GM12892 (cell line): ENCODE results near the gene CCDC148.

Experiments used
- POLR2A ChIP-seq: IDR thresholded peaks from 2 replicates; pipeline ENCODE4 v1.6.1; 2011; ENCODE audit warnings: low read depth, low read length, control low read depth
- POLR2AphosphoS5 ChIP-seq: IDR thresholded peaks from 2 replicates; pipeline ENCODE4 v1.6.1; 2011; ENCODE audit warnings: low read depth, low read length, control low read depth
- TAF1 ChIP-seq: IDR thresholded peaks from 2 replicates; pipeline ENCODE4 v1.6.1; 2011; ENCODE audit warnings: low read depth, mild to moderate bottlenecking, control low read depth, low read length, borderline replicate concordance

- TF ChIP-seq TAF1 (no peak), POLR2A (no peak), POLR2AphosphoS5 (no peak)
Observed at GRCh38 chr2:158293722-158294121, 162.8 kb downstream of the CCDC148 start.
